H9 (cell line): ENCODE measurements around the gene PLXNA1. TPM values are rescaled to one million over a fixed set of nuclear protein-coding genes. Genes with fewer than 3 reads are reported as not detected.

ENCODE experiments used
- DNase-seq: peaks from one replicate; pipeline ENCODE4 v3.0.0-alpha.2; 2017
- H2AFZ ChIP-seq: one replicate; pipeline ENCODE4 v1.6.1; 2013; ENCODE audit warnings: mild to moderate bottlenecking, low read length, control low read depth, moderate library complexity
- H2AK5ac ChIP-seq: 2 replicates; pipeline ENCODE4 v1.6.1; 2013; ENCODE audit warnings: low read length, control low read depth, mixed read lengths; ENCODE audit not compliant: insufficient read length
- H2BK120ac ChIP-seq: one replicate; pipeline ENCODE4 v1.6.1; 2013; ENCODE audit warnings: low read depth, mild to moderate bottlenecking, low read length, control low read depth, inconsistent platforms; ENCODE audit not compliant: poor library complexity, severe bottlenecking
- H2BK12ac ChIP-seq: 2 replicates; pipeline ENCODE4 v1.6.1; 2013; ENCODE audit warnings: low read length, control low read depth, mixed read lengths, low read depth; ENCODE audit not compliant: insufficient read length
- H2BK15ac ChIP-seq: 2 replicates; pipeline ENCODE4 v1.6.1; 2013; ENCODE audit warnings: low read depth, low read length, control low read depth
- H2BK20ac ChIP-seq: one replicate; pipeline ENCODE4 v1.6.1; 2013; ENCODE audit warnings: low read depth, mild to moderate bottlenecking, low read length, control low read depth, inconsistent platforms; ENCODE audit not compliant: poor library complexity, severe bottlenecking
- H2BK5ac ChIP-seq: 2 replicates; pipeline ENCODE4 v1.6.1; 2013; ENCODE audit warnings: low read length, control low read depth, mixed read lengths; ENCODE audit not compliant: insufficient read length
- H3K14ac ChIP-seq: 2 replicates; pipeline ENCODE4 v1.6.1; 2013; ENCODE audit warnings: low read length, control low read depth; ENCODE audit not compliant: insufficient read depth
- H3K18ac ChIP-seq: 2 replicates; pipeline ENCODE4 v1.6.1; 2013; ENCODE audit warnings: low read depth, mild to moderate bottlenecking, mixed read lengths, low read length, control low read depth; ENCODE audit not compliant: insufficient read length
- H3K23ac ChIP-seq: 2 replicates; pipeline ENCODE4 v1.6.1; 2013; ENCODE audit warnings: low read length, control low read depth, mixed read lengths, low read depth; ENCODE audit not compliant: insufficient read length
- H3K23me2 ChIP-seq: 2 replicates; pipeline ENCODE4 v1.6.1; 2013; ENCODE audit warnings: low read depth, mild to moderate bottlenecking, mixed read lengths, low read length, control low read depth; ENCODE audit not compliant: insufficient read length, poor library complexity, severe bottlenecking
- H3K27ac ChIP-seq: 2 replicates; pipeline ENCODE4 v1.5.1; 2013; ENCODE audit warnings: low read length, control low read depth, mixed read lengths, low read depth; ENCODE audit not compliant: insufficient read length
- H3K27me3 ChIP-seq: 2 replicates; pipeline ENCODE4 v1.6.1; 2013; ENCODE audit warnings: low read length, control low read depth, inconsistent platforms; ENCODE audit not compliant: insufficient read depth
- H3K4ac ChIP-seq: 2 replicates; pipeline ENCODE4 v1.6.1; 2013; ENCODE audit warnings: low read depth, mild to moderate bottlenecking, control low read depth, inconsistent platforms, low read length, moderate library complexity
- H3K4me1 ChIP-seq: 2 replicates; pipeline ENCODE4 v1.6.1; 2013; ENCODE audit warnings: low read length, control low read depth, inconsistent platforms; ENCODE audit not compliant: insufficient read depth
- H3K4me2 ChIP-seq: 2 replicates; pipeline ENCODE4 v1.6.1; 2013; ENCODE audit warnings: low read length, control low read depth, mixed read lengths; ENCODE audit not compliant: insufficient read length, insufficient read depth
- H3K56ac ChIP-seq: 2 replicates; pipeline ENCODE4 v1.6.1; 2013; ENCODE audit warnings: low read depth, mild to moderate bottlenecking, mixed read lengths, low read length, control low read depth; ENCODE audit not compliant: insufficient read length
- H3K79me1 ChIP-seq: 2 replicates; pipeline ENCODE4 v1.6.1; 2013; ENCODE audit warnings: low read depth, mild to moderate bottlenecking, moderate library complexity, low read length, control low read depth, inconsistent platforms; ENCODE audit not compliant: insufficient read depth, poor library complexity, severe bottlenecking
- H3K79me2 ChIP-seq: 2 replicates; pipeline ENCODE4 v1.6.1; 2013; ENCODE audit warnings: low read length, control low read depth, inconsistent platforms; ENCODE audit not compliant: insufficient read depth
- H3K9ac ChIP-seq: 2 replicates; pipeline ENCODE4 v1.6.1; 2013; ENCODE audit warnings: low read length, control low read depth, mixed read lengths; ENCODE audit not compliant: insufficient read length; ENCODE audit errors: extremely low read depth
- H3K9me3 ChIP-seq: one replicate; pipeline ENCODE4 v1.6.1; 2013; ENCODE audit warnings: low read depth, low read length, inconsistent platforms; ENCODE audit not compliant: control insufficient read depth
- H3T11ph ChIP-seq: one replicate; pipeline ENCODE4 v1.6.1; 2013; ENCODE audit warnings: mild to moderate bottlenecking, low read length, control low read depth, inconsistent platforms
- H4K20me1 ChIP-seq: one replicate; pipeline ENCODE4 v1.6.1; 2013; ENCODE audit not compliant: control insufficient read depth, insufficient read length, insufficient read depth
- H4K5ac ChIP-seq: 2 replicates; pipeline ENCODE4 v1.6.1; 2013; ENCODE audit warnings: low read depth, mild to moderate bottlenecking, mixed read lengths, low read length, control low read depth; ENCODE audit not compliant: insufficient read length
- H4K8ac ChIP-seq: replicated peaks from 2 replicates; pipeline ENCODE4 v1.6.1; 2013; ENCODE audit warnings: low read length, control low read depth, mixed read lengths, low read depth; ENCODE audit not compliant: insufficient read length
- H4K91ac ChIP-seq: 2 replicates; pipeline ENCODE4 v1.6.1; 2013; ENCODE audit warnings: low read depth, mild to moderate bottlenecking, moderate library complexity, mixed read lengths, low read length, control low read depth; ENCODE audit not compliant: insufficient read length
- H3K27ac Mint-ChIP-seq, 3 experiments: 2 replicates in 2 of 3; 3 replicates in 1 of 3; pipeline ENCODE4 v1.8.0; 2020 to 2021; ENCODE audit warnings: mixed read lengths in 3 of 3, mild to moderate bottlenecking in 1 of 3, moderate library complexity in 1 of 3
- H3K27me3 Mint-ChIP-seq: 2 replicates; pipeline ENCODE4 v1.8.0; 2021; ENCODE audit warnings: low read depth, mild to moderate bottlenecking, moderate library complexity, mixed read lengths
- H3K36me3 Mint-ChIP-seq, 3 experiments: 2 replicates in 2 of 3; 3 replicates in 1 of 3; pipeline ENCODE4 v1.8.0; 2020 to 2021; ENCODE audit warnings: low read depth in 3 of 3, mixed read lengths in 3 of 3; ENCODE audit not compliant: insufficient read depth in 1 of 3
- H3K4me1 Mint-ChIP-seq, 2 experiments: 2 replicates each; pipeline ENCODE4 v1.8.0; 2020; ENCODE audit warnings: mixed read lengths in 2 of 2
- H3K4me3 Mint-ChIP-seq, 2 experiments: 2 replicates in 1 of 2; 3 replicates in 1 of 2; pipeline ENCODE4 v1.8.0; 2020 to 2021; ENCODE audit warnings: mild to moderate bottlenecking in 2 of 2, mixed read lengths in 2 of 2, moderate library complexity in 1 of 2
- H3K9me3 Mint-ChIP-seq, 2 experiments: 2 replicates in 1 of 2; 3 replicates in 1 of 2; pipeline ENCODE4 v1.8.0; 2020; ENCODE audit warnings: mild to moderate bottlenecking in 2 of 2, mixed read lengths in 2 of 2, moderate library complexity in 1 of 2
- CTCF ChIP-seq: fragments of 200-600 bp; sonication (generic); conservative IDR thresholded peaks from 3 replicates; pipeline ENCODE4 v1.8.0; 2021; ENCODE audit warnings: antibody characterized with exemption, mild to moderate bottlenecking
- whole genome bisulfite sequencing: extraction: QIAGEN DNeasy Blood & Tissue Kit; methylation state at CpG from one replicate; pipeline ENCODE4 v1.1.7; 2013; ENCODE audit warnings: missing lambda C conversion rate, low lambda C conversion rate, mixed read lengths; ENCODE audit not compliant: insufficient read length; ENCODE audit errors: extremely low coverage; 5-methylcytosine and 5-hydroxymethylcytosine counted together
- total RNA-seq: library from RNA; stranded (reverse); gene quantifications from 2 replicates; pipeline ENCODE4 v1.2.1, GENCODE V29; 2021

The PLXNA1 gene
- total RNA-seq, 1 experiment from 2014 or later = 42.1 TPM

- DNase-seq = no peak
- no peaks in the 10 kb centered on the region for H3K9me3 Mint-ChIP-seq
- peaks cover 0 to 3% of the 10 kb centered on the region in 2 experiments; a peak in 1 of 4 replicates for H3K4me1 Mint-ChIP-seq
Observed at GRCh38 chr3:126952983-126953660, 29.8 kb upstream of the PLXNA1 start.

More at GRCh38 chr3:126952983-126953660, 29.8 kb upstream of the PLXNA1 start:
- no peaks in the 10 kb centered on the region for H3K27me3 ChIP-seq
- Mint-ChIP-seq H3K27ac (0 out of 7 replicates have a peak overlapping the region, but pooled peaks of 1 of the 3 experiments have one; percentile 57), H3K4me3 (no peak overlapping the region), H3K36me3 (no peaks in the 10 kb centered on the region; a peak in 2 of 7 replicates), H3K27me3 (no peaks in the 10 kb centered on the region)
- no peak overlapping the region for H2BK120ac ChIP-seq
- no peak overlapping the region for H2BK15ac ChIP-seq
- H4K8ac ChIP-seq = no peak overlapping the region
- no peak overlapping the region for H3K9ac ChIP-seq
- H3K9me3 ChIP-seq = no peaks in the 10 kb centered on the region
- H2AFZ ChIP-seq = no peak overlapping the region
- no CpG with 5 or more reads among the region's 12 CpGs for WGBS
- H4K5ac ChIP-seq = no peak overlapping the region
- H2BK5ac ChIP-seq = no peak overlapping the region
- H3K56ac ChIP-seq = no peak overlapping the region
- H2BK12ac ChIP-seq = no peak overlapping the region
- no peak overlapping the region for H3K18ac ChIP-seq
- H2BK20ac ChIP-seq = no peak overlapping the region
- no peaks in the 10 kb centered on the region for H3K23me2 ChIP-seq
- H3K79me2 ChIP-seq = no peaks in the 10 kb centered on the region
- no peak for TF ChIP-seq CTCF
- no peak overlapping the region for H3K27ac ChIP-seq
- no peaks in the 10 kb centered on the region for H3K4me1 ChIP-seq
- H3K79me1 ChIP-seq = no peaks in the 10 kb centered on the region
- H3K23ac ChIP-seq = no peak overlapping the region
- H4K91ac ChIP-seq = no peak overlapping the region
- no peak overlapping the region for H3K4ac ChIP-seq
- no peak overlapping the region for H3T11ph ChIP-seq
- no peak overlapping the region; the same call in 1 of the 2 replicates for H3K14ac ChIP-seq
- H3K4me2 ChIP-seq = no peak overlapping the region
- no peaks in the 10 kb centered on the region for H4K20me1 ChIP-seq
- H2AK5ac ChIP-seq = no peak overlapping the region
